C4-2B (cell line): Measurements from ENCODE around the gene MYADML2.

ENCODE experiments used
- H3K27ac ChIP-seq: fragments of 450-650 bp; 2 replicates; pipeline ENCODE4 v1.5.1; 2017
- ZFX ChIP-seq: fragments of 450-650 bp; IDR thresholded peaks from 2 replicates; pipeline ENCODE4 v1.6.1; 2017
- TF ChIP-seq, protein P1 (sequence below): fragments of 450-650 bp; conservative IDR thresholded peaks from 2 replicates; pipeline ENCODE4 v1.5.1; 2017; ENCODE audit warnings: mild to moderate bottlenecking

Gene MYADML2

DNA sequence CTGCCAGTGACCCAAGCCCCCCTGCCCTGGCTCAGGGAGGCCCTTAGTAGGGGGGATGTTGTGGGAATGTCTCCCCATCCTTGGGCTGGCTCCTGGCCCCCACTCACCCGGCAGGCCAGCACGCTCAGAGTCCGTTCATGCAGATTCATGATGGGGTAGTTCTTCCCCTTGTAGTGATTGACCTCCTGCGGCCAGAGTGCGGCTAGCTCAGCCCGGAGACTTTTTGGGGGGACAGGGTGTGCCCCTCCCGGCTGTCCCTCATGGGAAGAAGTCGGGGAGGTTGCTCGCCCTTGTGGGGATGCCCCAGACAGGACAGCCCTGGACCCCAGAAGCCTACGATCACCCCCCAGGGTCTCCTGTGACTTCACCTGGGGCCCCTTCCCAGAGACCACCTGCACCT is 41.0 kb downstream of the MYADML2 start:
- no peak for TF ChIP-seq ZFX
- TF ChIP-seq, protein P1, sequence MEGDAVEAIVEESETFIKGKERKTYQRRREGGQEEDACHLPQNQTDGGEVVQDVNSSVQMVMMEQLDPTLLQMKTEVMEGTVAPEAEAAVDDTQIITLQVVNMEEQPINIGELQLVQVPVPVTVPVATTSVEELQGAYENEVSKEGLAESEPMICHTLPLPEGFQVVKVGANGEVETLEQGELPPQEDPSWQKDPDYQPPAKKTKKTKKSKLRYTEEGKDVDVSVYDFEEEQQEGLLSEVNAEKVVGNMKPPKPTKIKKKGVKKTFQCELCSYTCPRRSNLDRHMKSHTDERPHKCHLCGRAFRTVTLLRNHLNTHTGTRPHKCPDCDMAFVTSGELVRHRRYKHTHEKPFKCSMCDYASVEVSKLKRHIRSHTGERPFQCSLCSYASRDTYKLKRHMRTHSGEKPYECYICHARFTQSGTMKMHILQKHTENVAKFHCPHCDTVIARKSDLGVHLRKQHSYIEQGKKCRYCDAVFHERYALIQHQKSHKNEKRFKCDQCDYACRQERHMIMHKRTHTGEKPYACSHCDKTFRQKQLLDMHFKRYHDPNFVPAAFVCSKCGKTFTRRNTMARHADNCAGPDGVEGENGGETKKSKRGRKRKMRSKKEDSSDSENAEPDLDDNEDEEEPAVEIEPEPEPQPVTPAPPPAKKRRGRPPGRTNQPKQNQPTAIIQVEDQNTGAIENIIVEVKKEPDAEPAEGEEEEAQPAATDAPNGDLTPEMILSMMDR, result no peak
- no peak overlapping the region for H3K27ac ChIP-seq

DNA sequence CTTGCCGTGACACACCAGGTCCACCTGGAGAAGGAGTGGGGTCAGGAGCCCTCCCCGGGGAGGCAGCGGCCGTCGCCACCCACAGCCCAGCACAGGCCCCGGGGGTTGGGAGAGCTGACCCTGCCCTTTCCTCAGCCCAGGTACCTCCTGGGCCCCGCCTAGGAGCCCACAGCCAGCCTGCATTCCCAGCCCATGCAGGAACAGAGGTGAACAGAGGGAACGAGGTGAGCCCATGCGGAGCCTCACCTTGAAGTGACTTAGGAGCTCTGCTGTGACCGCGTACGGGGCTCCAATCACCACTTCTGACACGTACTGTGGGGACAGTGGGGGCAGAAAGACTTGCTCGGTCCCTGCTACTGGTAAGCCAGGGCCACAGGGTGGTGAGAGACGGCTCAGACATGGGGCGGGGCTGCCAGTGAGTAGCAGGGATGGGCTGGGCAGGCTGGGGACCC is 41.6 kb downstream of the MYADML2 start:
- TF ChIP-seq, protein P1, result no peak
- no peak for TF ChIP-seq ZFX
- no peak overlapping the region for H3K27ac ChIP-seq

DNA sequence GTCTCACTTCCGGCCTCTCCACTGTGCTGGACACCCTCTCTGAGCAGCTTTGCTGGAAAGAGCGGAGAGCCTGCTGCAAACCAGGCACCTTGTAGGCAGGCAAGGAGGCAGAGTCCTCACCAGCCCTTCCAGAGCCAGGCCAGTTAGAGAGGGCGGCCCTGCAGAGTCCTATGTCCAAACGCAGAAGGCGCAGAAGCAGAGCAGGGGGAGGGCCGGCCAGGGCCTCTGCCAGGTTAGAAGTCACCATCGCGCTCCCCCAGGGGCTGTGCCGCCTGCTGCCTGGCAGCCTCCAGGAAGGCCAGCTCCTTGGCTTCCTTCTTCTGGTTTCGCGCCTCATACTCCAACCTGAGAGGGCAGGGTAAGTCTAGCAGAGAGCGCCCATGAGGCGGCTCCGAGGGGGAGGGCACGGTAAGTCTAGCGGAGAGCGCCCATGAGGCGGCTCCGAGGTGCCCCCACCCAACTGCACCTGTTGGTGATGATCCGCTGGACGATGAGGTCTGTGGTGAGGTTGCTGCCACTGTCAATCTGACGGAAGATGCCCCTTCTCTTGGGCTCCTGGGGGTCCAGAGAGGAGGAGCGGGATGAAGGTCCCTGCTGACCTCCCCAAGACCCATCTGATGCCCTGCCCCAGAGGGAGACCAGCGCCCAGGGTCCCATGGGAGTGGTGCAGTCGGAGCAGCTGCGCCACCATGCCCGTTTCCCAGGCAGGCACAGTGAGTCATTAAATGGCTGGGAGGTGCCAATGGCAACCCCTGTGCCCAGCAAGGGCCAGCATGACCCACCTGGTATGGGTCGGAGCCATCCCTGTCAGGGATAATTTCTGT is 42.2 kb downstream of the MYADML2 start:
- TF ChIP-seq, protein P1, result no peak
- TF ChIP-seq ZFX, result no peak
- H3K27ac ChIP-seq, result no peak overlapping the region

DNA sequence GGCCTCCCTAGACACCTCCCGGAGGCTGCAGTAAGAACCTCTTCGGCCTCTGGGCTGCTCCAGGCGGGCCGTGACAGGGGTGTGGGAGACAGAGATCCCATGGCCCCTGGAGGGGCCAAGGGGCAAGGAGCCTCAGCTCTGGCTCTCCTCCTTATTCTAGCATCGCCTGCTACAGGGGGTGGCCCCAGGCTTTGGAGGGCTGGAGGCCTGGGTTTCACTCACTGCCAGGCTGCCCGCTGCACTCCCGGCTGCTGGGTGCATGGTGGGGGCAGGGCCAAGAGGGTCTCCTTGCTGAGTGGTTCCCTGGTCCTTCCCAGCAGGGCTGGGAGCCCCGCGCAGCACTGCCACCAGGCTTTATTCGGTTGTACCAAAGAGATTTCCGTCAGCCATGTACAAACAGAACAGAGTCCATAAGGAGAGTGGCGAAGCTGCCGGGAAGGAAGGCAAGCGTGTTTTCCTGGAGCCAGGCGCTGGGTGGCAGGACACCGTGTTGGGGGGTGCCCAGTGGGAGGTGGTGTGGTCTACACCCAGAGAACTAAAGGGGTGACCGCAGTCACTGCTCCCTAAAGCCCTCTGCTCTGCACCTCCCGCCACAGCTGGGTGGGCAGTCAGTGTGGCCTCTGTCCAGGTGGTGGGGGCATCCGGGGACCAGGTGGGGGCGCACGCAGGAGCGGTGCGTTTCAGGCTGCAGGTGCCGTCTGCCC is 43.0 kb downstream of the MYADML2 start:
- H3K27ac ChIP-seq, result no peak overlapping the region
- TF ChIP-seq ZFX, result no peak
- TF ChIP-seq, protein P1, result no peak

DNA sequence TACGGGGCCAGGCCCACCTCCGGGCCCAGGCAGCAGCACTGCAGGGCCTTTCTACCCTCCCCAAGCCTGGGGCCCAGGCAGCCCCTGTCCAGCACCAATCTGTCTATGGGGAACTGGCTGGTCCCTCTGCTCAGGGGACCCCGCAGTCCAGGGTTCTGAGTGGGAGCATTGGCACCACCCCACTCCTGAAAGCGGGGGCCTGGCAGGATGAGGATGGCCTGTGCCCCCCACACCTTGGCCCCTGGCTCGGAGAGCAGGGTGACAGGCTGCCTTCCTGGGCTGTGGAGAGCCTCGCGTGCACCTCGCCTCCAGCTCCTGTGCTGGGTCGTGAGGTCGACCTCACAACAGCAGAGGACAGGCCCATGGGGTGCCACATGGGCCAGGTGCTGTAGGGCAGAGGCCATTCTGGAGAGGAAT is 43.6 kb downstream of the MYADML2 start:
- TF ChIP-seq, protein P1, result no peak
- no peak for TF ChIP-seq ZFX
- no peak overlapping the region for H3K27ac ChIP-seq

DNA sequence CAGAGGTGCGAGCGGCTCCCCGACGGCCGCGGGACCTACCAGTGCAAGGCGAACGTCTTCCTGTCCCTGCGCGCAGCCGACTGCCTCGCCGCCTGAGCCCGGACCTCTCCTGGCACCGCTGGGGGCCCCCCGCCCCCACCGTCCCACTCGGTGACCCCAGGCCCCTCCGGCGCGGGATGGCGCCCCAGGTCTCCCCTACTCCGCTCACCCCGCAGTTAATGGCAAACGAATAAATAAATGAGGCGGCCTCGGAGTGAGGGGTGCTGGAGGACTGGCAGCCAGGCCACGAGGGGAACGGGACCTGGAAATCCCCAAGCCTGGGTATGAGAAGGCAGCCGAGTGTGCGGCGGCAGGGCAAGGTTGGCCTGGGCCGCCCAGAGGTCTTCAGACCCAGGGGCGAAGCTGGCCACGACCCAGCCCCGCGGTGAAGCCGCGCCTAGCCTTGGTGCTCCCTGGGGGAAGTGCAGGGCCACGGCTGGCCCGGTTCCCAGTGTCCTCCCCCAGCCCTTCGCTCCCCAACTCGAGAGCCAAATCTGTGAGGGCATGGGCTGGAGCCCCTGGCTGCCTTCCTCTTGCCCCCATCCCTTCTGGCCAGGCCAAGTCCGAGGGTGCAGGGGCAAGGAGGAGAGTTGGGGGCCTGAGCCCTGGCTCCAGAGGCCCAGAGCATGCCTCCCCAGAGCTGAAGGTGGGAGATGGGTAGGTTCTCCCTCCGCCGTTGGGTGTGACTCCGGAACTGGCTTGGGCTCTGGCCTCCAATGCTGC is 44.2 kb downstream of the MYADML2 start:
- TF ChIP-seq ZFX, result no peak
- TF ChIP-seq, protein P1, result no peak
- H3K27ac ChIP-seq, result no peak overlapping the region
